ENCODE measurements around the gene TNNT2. TPM values are rescaled to one million over a fixed set of nuclear protein-coding genes. Genes with fewer than 3 reads are reported as not detected.

The TNNT2 gene
- total and polyA plus RNA-seq, 2 donors (not counting 1 experiment from before 2014, with no cell fraction given): not detected

DNA sequence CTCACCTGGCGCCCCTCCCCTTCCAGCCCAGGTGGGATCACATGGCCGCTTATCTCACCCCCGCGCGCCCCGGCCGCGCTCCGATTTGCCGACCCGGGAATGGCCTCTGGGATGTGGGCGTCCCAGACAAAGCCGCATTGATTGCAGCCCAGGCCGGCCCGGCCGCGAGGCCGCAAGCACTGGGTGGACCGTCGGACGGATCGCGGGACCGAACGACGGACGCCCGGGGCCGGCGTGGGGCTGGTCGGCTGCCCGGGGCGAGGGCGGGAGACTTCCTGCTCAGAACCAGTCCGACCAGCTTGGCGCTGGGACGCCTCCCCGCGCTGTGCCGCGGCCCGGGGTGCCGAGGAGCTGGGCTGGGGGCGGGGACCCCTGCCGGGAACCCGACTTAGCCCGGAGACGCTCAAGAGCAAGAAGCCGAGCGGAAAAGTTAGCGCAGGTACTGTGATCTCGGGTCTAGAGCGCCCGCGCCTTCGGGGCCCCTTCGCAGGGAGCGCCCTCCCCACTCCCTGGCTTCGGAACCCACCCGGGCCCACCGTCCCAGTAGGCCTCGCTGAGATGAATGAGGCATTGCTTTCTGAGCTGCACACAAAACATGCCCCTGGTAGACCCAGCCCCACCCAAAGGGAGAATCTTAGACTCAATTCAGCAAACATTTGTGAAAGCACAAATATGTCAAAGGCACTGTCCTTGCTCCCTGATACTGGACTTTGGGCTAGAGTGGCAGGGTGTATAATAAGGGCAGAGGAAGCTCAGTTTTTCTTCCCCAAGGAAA, 22.1 kb upstream of the TNNT2 start:
- Histone ChIP-seq H3K4me2 (replicated peaks; ENCODE audit: low read depth, low read length, poor library complexity, severe bottlenecking) (peak overlapping the region; percentile 54), H3K27me3 (replicated peaks in 1 of 4; ENCODE audit: control extremely low read depth in 1 of 4, control insufficient read depth in 3 of 4, insufficient read depth in 4 of 4, low read length in 3 of 4) (peaks cover 0 to 37% (median 13%) of the 10 kb centered on the region in 4 experiments), H3K4me1 (ENCODE audit: control insufficient read depth in 2 of 2, insufficient read depth in 2 of 2, low read length in 2 of 2) (peaks cover 0 to 4% of the 10 kb centered on the region in 2 donors), H3K79me2 (ENCODE audit: control insufficient read depth, insufficient read depth, low read length) (no peaks in the 10 kb centered on the region), H3K4me3 (ENCODE audit: control extremely low read depth in 1 of 5, extremely low read depth in 1 of 5, insufficient read depth in 1 of 5, low read depth in 2 of 5, low read length in 4 of 5) (no peak overlapping the region), H3K9ac (ENCODE audit: low read length) (no peak overlapping the region), H3K9me3 (ENCODE audit: control extremely low read depth in 1 of 3, control insufficient read depth in 2 of 3, insufficient read depth in 1 of 3, low read length in 2 of 3) (no peaks in the 10 kb centered on the region), H2AFZ (ENCODE audit: insufficient read depth, low read depth, low read length, poor library complexity, severe bottlenecking) (no peak overlapping the region), H3K27ac (ENCODE audit: low read length in 2 of 2) (no peak overlapping the region), H4K20me1 (ENCODE audit: control insufficient read depth, insufficient read depth, low read length, poor library complexity, severe bottlenecking) (no peaks in the 10 kb centered on the region), H3K36me3 (replicated peaks in 1 of 2; ENCODE audit: control extremely low read depth in 1 of 2, control insufficient read depth in 1 of 2, extremely low read depth in 1 of 2, insufficient read depth in 2 of 2, low read length in 1 of 2) (no peaks in the 10 kb centered on the region)
- ChIA-PET CTCF (no interaction called here), POLR2A (no interaction called here)
- no peaks in the 10 kb centered on the region for H3K4me1 Mint-ChIP-seq
- H3K4me3 Mint-ChIP-seq: no peak overlapping the region
- DNase-seq: no peak
- intact Hi-C loops (cut with micrococcal nuclease): no loop called here
- TF ChIP-seq, protein P1, sequence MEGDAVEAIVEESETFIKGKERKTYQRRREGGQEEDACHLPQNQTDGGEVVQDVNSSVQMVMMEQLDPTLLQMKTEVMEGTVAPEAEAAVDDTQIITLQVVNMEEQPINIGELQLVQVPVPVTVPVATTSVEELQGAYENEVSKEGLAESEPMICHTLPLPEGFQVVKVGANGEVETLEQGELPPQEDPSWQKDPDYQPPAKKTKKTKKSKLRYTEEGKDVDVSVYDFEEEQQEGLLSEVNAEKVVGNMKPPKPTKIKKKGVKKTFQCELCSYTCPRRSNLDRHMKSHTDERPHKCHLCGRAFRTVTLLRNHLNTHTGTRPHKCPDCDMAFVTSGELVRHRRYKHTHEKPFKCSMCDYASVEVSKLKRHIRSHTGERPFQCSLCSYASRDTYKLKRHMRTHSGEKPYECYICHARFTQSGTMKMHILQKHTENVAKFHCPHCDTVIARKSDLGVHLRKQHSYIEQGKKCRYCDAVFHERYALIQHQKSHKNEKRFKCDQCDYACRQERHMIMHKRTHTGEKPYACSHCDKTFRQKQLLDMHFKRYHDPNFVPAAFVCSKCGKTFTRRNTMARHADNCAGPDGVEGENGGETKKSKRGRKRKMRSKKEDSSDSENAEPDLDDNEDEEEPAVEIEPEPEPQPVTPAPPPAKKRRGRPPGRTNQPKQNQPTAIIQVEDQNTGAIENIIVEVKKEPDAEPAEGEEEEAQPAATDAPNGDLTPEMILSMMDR (IDR thresholded peaks at IDR 0.05): no peak
- no peak for TF ChIP-seq EZH2 (IDR thresholded peaks at IDR 0.05; ENCODE audit: borderline replicate concordance, insufficient read depth, low read depth, low read length, poor library complexity, severe bottlenecking)
- 10% methylated on average over 62 of the region's 62 CpGs for WGBS (ENCODE audit: insufficient coverage)
- no peak overlapping the region for H3K27ac Mint-ChIP-seq
- no peaks in the 10 kb centered on the region for H3K9me3 Mint-ChIP-seq (ENCODE audit: insufficient read depth)
- peaks cover 30% of the 10 kb centered on the region for H3K27me3 Mint-ChIP-seq
- no peak for ATAC-seq (ENCODE audit: low read depth)

DNA sequence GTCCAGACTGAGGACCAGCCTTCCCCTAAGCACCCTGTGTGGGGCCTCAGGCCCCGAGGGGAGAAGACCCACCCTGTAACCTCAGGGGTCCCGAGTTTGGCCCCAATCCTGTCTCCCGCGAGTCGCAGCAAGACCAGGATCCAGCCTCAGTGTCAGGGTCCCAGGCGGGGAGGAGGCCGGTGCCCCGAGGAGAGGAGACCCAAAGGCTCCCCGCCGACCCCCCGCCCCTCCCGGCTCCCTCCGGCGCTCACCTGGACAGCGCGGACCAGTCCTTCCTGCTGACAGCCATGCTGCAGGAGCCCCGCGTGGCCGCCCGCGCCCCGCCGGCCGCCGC, 21.5 kb upstream of the TNNT2 start, which contains the start of gene LAD1:
Gene LAD1, minus strand, starts transcription at position 307 of the 334 bp plus-strand sequence. Its CDS starts 18 bp downstream, at position 289.
- H3K4me2 ChIP-seq (replicated peaks; ENCODE audit: low read depth, low read length, poor library complexity, severe bottlenecking): peak within 1 kb of the TSS; percentile 54

More for the DNA sequence above, 21.5 kb upstream of the TNNT2 start, which contains the start of gene LAD1:
- DNase-seq (no peak), ATAC-seq (ENCODE audit: low read depth) (no peak)
- 17% methylated on average over 25 of the region's 25 CpGs for WGBS (ENCODE audit: insufficient coverage)
- no peak within 1 kb of the TSS for H3K27ac ChIP-seq (ENCODE audit: low read length in 2 of 2)
- H3K4me1 ChIP-seq (ENCODE audit: control insufficient read depth in 2 of 2, insufficient read depth in 2 of 2, low read length in 2 of 2): peaks cover 0 to 4% of the 10 kb centered on the region in 2 donors
- H3K27me3 Mint-ChIP-seq: peaks cover 27% of the 10 kb centered on the region
- H3K4me1 Mint-ChIP-seq: no peaks in the 10 kb centered on the region
- no peak within 1 kb of the TSS for H3K4me3 ChIP-seq (ENCODE audit: control extremely low read depth in 1 of 5, extremely low read depth in 1 of 5, insufficient read depth in 1 of 5, low read depth in 2 of 5, low read length in 4 of 5)
- no peak within 1 kb of the TSS for H3K27ac Mint-ChIP-seq
- H4K20me1 ChIP-seq (ENCODE audit: control insufficient read depth, insufficient read depth, low read length, poor library complexity, severe bottlenecking): no peaks in the 10 kb centered on the region
- ChIA-PET POLR2A (no interaction called here), CTCF (no interaction called here)
- no peak within 1 kb of the TSS for H3K9ac ChIP-seq (ENCODE audit: low read length)
- H3K36me3 ChIP-seq (replicated peaks in 1 of 2; ENCODE audit: control extremely low read depth in 1 of 2, control insufficient read depth in 1 of 2, extremely low read depth in 1 of 2, insufficient read depth in 2 of 2, low read length in 1 of 2): no peaks in the 10 kb centered on the region
- H3K79me2 ChIP-seq (ENCODE audit: control insufficient read depth, insufficient read depth, low read length): no peaks in the 10 kb centered on the region
- H3K4me3 Mint-ChIP-seq: no peak within 1 kb of the TSS
- H2AFZ ChIP-seq (ENCODE audit: insufficient read depth, low read depth, low read length, poor library complexity, severe bottlenecking): no peak within 1 kb of the TSS
- no peaks in the 10 kb centered on the region for H3K9me3 ChIP-seq (ENCODE audit: control extremely low read depth in 1 of 3, control insufficient read depth in 2 of 3, insufficient read depth in 1 of 3, low read length in 2 of 3)
- intact Hi-C loops (cut with micrococcal nuclease): no loop called here
- no peak for TF ChIP-seq EZH2 (IDR thresholded peaks at IDR 0.05; ENCODE audit: borderline replicate concordance, insufficient read depth, low read depth, low read length, poor library complexity, severe bottlenecking)
- TF ChIP-seq, protein P1 (IDR thresholded peaks at IDR 0.05): no peak
- no peaks in the 10 kb centered on the region for H3K9me3 Mint-ChIP-seq (ENCODE audit: insufficient read depth)
- H3K27me3 ChIP-seq (replicated peaks in 1 of 4; ENCODE audit: control extremely low read depth in 1 of 4, control insufficient read depth in 3 of 4, insufficient read depth in 4 of 4, low read length in 3 of 4): peaks cover 0 to 37% (median 13%) of the 10 kb centered on the region in 4 experiments

Measured in B cell (primary cell).